ENCODE measurements around the gene PP2D1. TPM values are rescaled to one million over a fixed set of nuclear protein-coding genes. Genes with fewer than 3 reads are reported as not detected.

The PP2D1 gene
- total and polyA plus RNA-seq, 9 of the 15 experiments (the other 6 are each of a cell fraction or from before 2014, with no cell fraction given), result 0.07 to 0.10 TPM; not detected in 7

- TF ChIP-seq ZNF277 (CRISPR knock-in tag; IDR thresholded peaks at IDR 0.05; ENCODE audit: borderline replicate concordance), result no peak
- no peak for TF ChIP-seq HEY1 (CRISPR knock-in tag; IDR thresholded peaks at IDR 0.05; ENCODE audit: borderline replicate concordance)
- TF ChIP-seq CBFA2T3 (IDR thresholded peaks at IDR 0.05), result peak; percentile 34
- TF ChIP-seq NCOA6 (IDR thresholded peaks at IDR 0.05), result no peak
- no peak for TF ChIP-seq IRF2 (CRISPR knock-in tag; IDR thresholded peaks at IDR 0.05)
- TF ChIP-seq SNIP1 (IDR thresholded peaks at IDR 0.05; ENCODE audit: low read depth), result no peak
- no peak for TF ChIP-seq ZNF764 (CRISPR knock-in tag; IDR thresholded peaks at IDR 0.05; ENCODE audit: low read depth)
- no peak for TF ChIP-seq ZNF384 (IDR thresholded peaks at IDR 0.05; ENCODE audit: low read depth, low read length)
- TF ChIP-seq, protein P1, sequence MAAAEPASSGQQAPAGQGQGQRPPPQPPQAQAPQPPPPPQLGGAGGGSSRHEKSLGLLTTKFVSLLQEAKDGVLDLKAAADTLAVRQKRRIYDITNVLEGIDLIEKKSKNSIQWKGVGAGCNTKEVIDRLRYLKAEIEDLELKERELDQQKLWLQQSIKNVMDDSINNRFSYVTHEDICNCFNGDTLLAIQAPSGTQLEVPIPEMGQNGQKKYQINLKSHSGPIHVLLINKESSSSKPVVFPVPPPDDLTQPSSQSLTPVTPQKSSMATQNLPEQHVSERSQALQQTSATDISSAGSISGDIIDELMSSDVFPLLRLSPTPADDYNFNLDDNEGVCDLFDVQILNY (CRISPR knock-in tag; IDR thresholded peaks at IDR 0.05), result no peak
- no peak for TF ChIP-seq ASH1L (IDR thresholded peaks at IDR 0.05; ENCODE audit: borderline replicate concordance, low read depth, partially characterized antibody)
- no peak for TF ChIP-seq SPI1 (IDR thresholded peaks at IDR 0.05; ENCODE audit: borderline replicate concordance, low read depth, low read length)
- TF ChIP-seq HNRNPLL (IDR thresholded peaks at IDR 0.05; ENCODE audit: low read depth, low read length, poor library complexity, severe bottlenecking), result no peak
- TF ChIP-seq ELK3 (CRISPR knock-in tag; IDR thresholded peaks at IDR 0.05), result no peak
- TF ChIP-seq LARP7 (IDR thresholded peaks at IDR 0.05), result no peak
- TF ChIP-seq HMG20B (CRISPR knock-in tag; IDR thresholded peaks at IDR 0.05), result no peak
- TF ChIP-seq NELFE (IDR thresholded peaks at IDR 0.05; ENCODE audit: insufficient read depth, insufficient read length), result no peak
- no peak for TF ChIP-seq DDX20 (tag; IDR thresholded peaks at IDR 0.05; ENCODE audit: low read depth)
- no peak for TF ChIP-seq HDAC8 (tag; IDR thresholded peaks at IDR 0.05)
- TF ChIP-seq JUNB (CRISPR knock-in tag; conservative IDR thresholded peaks at IDR 0.05), result no peak
- TF ChIP-seq ESRRA (IDR thresholded peaks at IDR 0.05; ENCODE audit: borderline replicate concordance, low read depth), result 0 out of 2 replicates have a peak, but pooled peaks have one; percentile 19
- no peak for TF ChIP-seq ZNF507 (tag; conservative IDR thresholded peaks at IDR 0.05)
- TF ChIP-seq ZNF175 (CRISPR knock-in tag; IDR thresholded peaks at IDR 0.05; ENCODE audit: low read depth), result no peak
- no peak for TF ChIP-seq FOXJ2 (tag; IDR thresholded peaks at IDR 0.05)
- no peak for TF ChIP-seq XRCC3 (IDR thresholded peaks at IDR 0.05)
- TF ChIP-seq CBX2 (IDR thresholded peaks at IDR 0.05; ENCODE audit: insufficient read depth, low read length, poor library complexity, severe bottlenecking), result no peak
- TF ChIP-seq TAF7 (tag; IDR thresholded peaks at IDR 0.05), result no peak
- no peak for TF ChIP-seq SRF (CRISPR knock-in tag; IDR thresholded peaks at IDR 0.05)
- TF ChIP-seq HNRNPK (IDR thresholded peaks at IDR 0.05; ENCODE audit: low read depth, low read length, poor library complexity, severe bottlenecking), result peak; percentile 14
These were observed 27.9 kb upstream of the PP2D1 start, which contains the start of gene KAT2B (continued) for GRCh38 chr3:20039765-20040547.

All from K562 (cell line).